Measurements from ENCODE around the gene LSG1. TPM values are rescaled to one million over a fixed set of nuclear protein-coding genes. Genes with fewer than 3 reads are reported as not detected.

Gene LSG1
- total and polyA plus RNA-seq, 2 donors = 21.7 to 29.5 TPM

Other genes starting within 250 kb of the LSG1 start
- gene ATP13A3, start 185.2 kb downstream of the LSG1 start, total RNA-seq = 40.1 TPM
- gene ATP13A3, start 185.2 kb downstream of the LSG1 start, polyA plus RNA-seq = 18.9 TPM
- gene TMEM44, start 38.8 kb downstream of the LSG1 start, total RNA-seq = 2.4 TPM
- 7.1 TPM for gene TMEM44, start 38.8 kb downstream of the LSG1 start, polyA plus RNA-seq
- 3.7 TPM for gene FAM43A, start 13.7 kb upstream of the LSG1 start, total RNA-seq
- 6.2 TPM for gene FAM43A, start 13.7 kb upstream of the LSG1 start, polyA plus RNA-seq